ENCODE results near the gene IGF1R.

Gene IGF1R

DNA sequence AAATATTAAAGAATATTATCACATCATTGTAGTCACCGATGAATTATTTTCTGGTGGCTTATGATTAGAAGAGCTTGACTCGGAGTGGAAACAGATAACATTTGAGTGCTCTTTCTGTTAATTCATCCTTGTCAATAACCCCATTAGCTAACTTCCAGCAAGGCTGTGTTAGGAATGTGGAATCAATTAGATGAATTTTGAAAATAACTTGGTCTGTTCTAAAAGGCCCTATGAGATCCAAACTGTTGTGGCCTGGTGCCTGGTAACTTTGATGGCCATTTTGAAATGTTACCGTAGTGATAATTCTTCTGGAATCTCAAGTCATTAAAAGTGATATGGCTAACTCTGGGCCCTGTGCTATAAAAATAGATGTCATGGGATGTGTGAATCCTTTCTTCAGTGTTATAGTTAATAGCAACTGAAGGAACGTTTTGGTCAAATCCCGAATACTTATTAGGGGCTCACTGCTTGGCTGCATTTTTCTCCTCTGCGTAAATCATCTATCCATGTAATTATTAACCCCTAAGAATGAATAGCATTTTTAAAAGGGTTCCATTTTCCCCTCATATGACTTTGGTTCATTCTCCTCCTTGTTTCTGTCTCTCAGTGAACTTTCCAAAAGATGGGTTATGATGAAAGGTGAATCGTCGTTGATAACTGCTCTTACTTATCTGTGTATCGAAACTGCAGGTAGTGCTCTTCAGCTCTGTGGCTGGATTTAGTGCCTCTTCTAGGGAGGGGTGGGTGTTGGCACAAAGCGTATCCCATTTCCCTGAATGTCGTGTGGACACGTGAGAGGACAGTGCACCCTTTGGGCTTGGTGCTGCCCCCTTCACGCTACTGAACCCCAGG, 82.7 kb downstream of the IGF1R start:
- H3K4me3 ChIP-seq (replicated peaks in 1 of 2; ENCODE audit: low read depth in 2 of 2, low read length in 2 of 2), result no peak overlapping the region
- TF ChIP-seq, protein P1, sequence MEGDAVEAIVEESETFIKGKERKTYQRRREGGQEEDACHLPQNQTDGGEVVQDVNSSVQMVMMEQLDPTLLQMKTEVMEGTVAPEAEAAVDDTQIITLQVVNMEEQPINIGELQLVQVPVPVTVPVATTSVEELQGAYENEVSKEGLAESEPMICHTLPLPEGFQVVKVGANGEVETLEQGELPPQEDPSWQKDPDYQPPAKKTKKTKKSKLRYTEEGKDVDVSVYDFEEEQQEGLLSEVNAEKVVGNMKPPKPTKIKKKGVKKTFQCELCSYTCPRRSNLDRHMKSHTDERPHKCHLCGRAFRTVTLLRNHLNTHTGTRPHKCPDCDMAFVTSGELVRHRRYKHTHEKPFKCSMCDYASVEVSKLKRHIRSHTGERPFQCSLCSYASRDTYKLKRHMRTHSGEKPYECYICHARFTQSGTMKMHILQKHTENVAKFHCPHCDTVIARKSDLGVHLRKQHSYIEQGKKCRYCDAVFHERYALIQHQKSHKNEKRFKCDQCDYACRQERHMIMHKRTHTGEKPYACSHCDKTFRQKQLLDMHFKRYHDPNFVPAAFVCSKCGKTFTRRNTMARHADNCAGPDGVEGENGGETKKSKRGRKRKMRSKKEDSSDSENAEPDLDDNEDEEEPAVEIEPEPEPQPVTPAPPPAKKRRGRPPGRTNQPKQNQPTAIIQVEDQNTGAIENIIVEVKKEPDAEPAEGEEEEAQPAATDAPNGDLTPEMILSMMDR (IDR thresholded peaks at IDR 0.05; ENCODE audit: low read depth, low read length), result no peak
- no peak for DNase-seq (ENCODE audit: low read depth in 2 of 2)

DNA sequence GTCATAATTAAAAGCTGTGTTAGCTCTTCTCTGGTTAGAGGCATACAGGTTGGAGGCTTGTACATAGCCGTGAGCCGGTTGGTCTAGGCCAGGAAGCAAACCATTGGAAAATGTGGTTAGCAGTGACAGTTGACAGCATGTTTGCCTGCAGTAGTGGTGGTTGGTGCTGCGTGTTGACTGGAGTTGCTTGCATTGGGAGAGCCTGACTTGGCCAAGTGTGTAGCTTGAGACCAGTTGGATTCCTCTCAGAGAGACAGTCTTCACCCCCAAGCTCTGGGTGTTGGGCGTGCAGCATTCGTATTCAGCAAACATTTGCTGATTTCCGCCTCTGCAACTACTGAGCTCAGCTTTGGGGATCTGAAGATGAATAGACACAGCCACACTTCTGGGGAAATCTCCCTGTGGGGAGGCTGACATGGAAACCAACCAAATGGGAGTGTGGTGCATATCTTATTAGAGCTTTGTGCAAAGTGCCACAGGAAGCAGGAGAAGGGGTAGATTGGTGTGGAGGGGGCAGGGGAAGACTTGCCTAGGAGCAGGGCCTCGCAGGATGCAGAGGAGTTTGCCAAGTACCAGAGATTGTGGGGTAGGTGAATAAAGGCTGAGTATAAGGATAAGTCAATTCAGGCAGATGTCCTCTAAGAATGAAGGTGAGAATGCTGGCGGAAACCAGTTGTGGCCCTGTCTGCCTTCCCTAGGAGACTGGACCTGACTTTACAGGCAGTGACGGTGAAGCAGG, 83.5 kb downstream of the IGF1R start:
- TF ChIP-seq, protein P1 (IDR thresholded peaks at IDR 0.05; ENCODE audit: low read depth, low read length), result no peak
- no peak for DNase-seq (ENCODE audit: low read depth in 2 of 2)
- no peak overlapping the region for H3K4me3 ChIP-seq (replicated peaks in 1 of 2; ENCODE audit: low read depth in 2 of 2, low read length in 2 of 2)

DNA sequence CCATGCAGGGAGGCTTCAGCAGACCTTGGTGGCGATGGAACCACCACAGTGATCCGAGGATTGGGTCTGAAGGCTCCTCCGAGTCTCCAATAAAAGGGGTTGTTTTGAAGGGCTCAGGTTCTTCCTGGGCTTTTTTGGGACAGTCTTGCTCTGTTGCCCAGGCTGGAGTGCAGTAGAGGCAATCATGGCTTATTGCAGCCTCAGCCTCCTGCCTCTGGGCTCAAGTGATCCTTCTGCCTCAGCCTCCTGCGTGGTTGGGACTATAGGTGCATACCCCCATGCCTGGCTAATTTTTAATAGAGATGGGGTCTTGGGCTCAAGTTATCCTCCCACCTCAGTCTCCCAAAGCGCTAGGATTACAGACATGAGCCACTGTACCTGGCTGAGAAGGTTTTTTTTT, 84.8 kb downstream of the IGF1R start:
- DNase-seq (ENCODE audit: low read depth in 2 of 2), result no peak
- TF ChIP-seq, protein P1 (IDR thresholded peaks at IDR 0.05; ENCODE audit: low read depth, low read length), result no peak
- no peak overlapping the region for H3K4me3 ChIP-seq (replicated peaks in 1 of 2; ENCODE audit: low read depth in 2 of 2, low read length in 2 of 2)

DNA sequence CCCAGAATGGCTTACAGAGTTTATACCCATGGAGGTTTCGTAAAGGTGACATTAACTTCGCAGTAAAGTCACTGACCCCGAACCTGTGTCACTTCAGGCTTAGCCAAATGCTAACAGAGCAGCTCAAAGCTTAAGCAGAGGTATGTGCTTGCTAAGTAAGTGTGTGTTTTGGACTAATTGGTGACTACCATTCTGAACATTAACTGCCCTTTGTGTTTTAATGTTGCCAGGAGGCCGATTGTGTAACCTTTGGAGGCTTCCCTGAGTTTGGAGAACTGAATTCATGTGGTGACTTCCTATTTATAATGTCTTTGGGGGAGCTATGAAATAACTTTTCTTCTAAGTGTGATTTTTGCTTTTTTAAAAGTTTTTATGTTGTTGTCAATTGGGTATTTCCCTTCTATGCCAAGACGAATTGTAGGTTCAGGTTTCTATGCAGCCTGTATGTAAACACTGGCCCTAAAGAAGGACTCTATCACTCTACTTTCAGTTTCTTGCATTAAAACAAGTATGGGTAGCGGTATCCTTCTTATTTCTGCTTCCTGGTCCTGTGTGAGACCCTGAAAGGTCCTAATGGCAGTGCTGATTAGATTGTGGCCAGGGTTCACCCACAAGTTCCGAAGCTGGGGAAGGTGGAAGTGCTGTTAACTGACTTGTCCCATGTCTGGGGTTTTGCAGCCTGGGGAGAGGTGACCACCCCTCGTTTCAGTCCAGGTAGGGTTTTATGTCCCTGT, 86.3 kb downstream of the IGF1R start:
- peak; percentile 19 to 39 for DNase-seq (ENCODE audit: low read depth in 2 of 2)
- H3K4me3 ChIP-seq (replicated peaks in 1 of 2; ENCODE audit: low read depth in 2 of 2, low read length in 2 of 2), result no peak overlapping the region
- TF ChIP-seq, protein P1 (IDR thresholded peaks at IDR 0.05; ENCODE audit: low read depth, low read length), result no peak

DNA sequence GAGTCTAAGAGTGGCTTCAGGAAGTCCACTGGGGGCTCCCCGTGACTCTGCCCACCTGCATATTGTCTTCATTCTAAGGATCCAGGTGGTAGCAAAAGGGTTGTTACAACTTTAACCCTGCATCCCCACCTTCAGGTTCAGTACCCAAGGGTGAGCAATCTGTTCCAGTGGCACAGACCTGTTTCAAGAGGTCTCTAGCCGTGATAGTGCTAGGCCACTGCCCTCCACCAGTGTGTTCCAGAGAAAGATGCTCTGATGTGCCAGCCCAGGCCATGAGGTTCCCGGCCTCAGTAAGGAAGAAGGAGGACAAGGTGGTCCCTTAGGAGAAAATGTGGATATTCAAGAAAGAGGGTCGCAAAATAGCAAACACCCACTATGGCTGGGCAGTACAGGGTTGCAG, 87.0 kb downstream of the IGF1R start:
- TF ChIP-seq, protein P1 (IDR thresholded peaks at IDR 0.05; ENCODE audit: low read depth, low read length), result no peak
- H3K4me3 ChIP-seq (replicated peaks in 1 of 2; ENCODE audit: low read depth in 2 of 2, low read length in 2 of 2), result no peak overlapping the region
- DNase-seq (ENCODE audit: low read depth in 2 of 2), result no peak

DNA sequence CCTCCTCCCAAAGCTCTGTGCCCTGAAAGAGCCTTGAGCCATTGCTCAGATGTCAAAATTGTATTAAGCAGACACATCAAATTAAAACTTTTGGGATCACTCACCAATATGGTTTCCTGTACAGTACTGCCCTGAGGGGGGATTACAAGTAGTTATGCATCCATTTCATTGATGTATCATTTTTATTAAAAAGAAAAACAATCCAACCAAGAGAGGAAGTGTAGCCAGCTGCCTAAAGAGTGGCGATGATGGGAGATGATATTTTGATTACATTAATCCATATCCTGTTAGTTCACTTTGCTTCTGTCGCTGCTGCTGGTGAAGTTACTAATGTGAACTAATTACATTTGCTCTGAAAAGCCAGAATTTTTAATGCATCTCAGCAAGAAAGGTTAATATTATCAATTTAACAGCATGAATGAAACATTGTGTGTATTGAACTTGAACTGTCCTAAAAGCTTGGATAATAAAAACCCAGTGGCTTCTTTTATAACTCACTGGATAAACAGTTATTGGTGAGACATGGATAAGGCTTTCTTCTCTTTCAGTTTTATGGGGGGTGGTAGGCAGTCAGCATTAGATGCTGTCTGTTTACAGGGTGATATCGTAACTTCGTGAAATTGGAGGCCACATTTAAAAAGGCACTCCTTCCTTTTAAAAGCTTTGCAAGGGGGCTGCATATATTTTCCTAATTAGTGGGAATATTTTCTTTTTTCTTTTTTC, 87.7 kb downstream of the IGF1R start:
- no peak for DNase-seq (ENCODE audit: low read depth in 2 of 2)
- TF ChIP-seq, protein P1 (IDR thresholded peaks at IDR 0.05; ENCODE audit: low read depth, low read length), result no peak
- H3K4me3 ChIP-seq (replicated peaks in 1 of 2; ENCODE audit: low read depth in 2 of 2, low read length in 2 of 2), result no peak overlapping the region
